Gastroesophageal sphincter (tissue), 3 donors: ENCODE measurements around the gene FKBP15.

ENCODE experiments used
- EP300 ChIP-seq: sonication (generic); formaldehyde crosslinking; IDR thresholded peaks from one replicate; pipeline ENCODE4 v1.6.1; 2017; ENCODE audit warnings: antibody characterized with exemption, mild to moderate bottlenecking
- POLR2A ChIP-seq, 2 donors: fragments of 450-650 bp; IDR thresholded peaks; one replicate each; pipeline ENCODE4 v1.6.1; 2017; ENCODE audit warnings: antibody characterized with exemption in 2 of 2, mild to moderate bottlenecking in 2 of 2, moderate library complexity in 1 of 2
- TF ChIP-seq, protein P1 (sequence below), 4 experiments: fragments of 200-600 bp in 2 of 4; fragments of 450-650 bp in 2 of 4; sonication (generic) in 1 of 4; IDR thresholded peaks; one replicate each; pipeline ENCODE4 v1.5.1; 2017 to 2019; ENCODE audit warnings: antibody characterized with exemption in 4 of 4, mild to moderate bottlenecking in 2 of 4, moderate library complexity in 2 of 4

DNA sequence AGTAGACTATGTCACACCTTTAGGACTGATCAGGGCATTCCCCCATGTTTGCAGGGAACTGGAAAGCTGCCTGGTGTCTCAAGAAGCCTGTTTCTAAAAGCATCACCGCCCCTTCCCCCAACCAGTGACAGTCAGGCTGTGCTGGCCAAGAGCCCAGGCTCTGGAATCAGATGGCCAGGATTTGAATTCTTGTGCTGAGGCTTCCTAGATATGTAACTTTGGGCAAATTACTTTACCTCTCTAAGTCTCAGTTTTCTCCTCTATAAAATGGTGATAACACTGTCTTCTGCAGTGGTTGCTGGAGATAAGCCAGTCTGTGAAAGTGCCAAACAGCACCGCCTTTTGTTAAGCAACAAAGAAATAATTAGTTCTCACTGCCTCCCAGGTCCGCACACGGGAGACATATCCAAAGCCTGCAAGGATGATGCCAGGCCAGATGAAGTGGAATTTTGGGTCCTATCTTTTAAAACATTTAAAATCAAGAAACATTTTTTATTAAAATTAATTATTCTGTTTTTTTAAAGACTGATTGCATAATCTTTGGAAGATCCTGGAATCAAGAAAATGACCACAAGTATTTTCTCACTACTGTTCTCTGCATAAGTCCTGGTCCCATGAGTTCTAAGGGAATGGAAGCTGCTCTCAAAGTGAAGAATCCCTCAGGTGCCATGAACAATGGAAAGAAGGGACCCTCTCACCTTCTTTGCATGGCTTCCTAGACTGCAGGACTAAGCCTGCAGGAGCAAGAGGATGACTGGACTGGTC, 56.4 kb downstream of the FKBP15 start:
- TF ChIP-seq, protein P1, sequence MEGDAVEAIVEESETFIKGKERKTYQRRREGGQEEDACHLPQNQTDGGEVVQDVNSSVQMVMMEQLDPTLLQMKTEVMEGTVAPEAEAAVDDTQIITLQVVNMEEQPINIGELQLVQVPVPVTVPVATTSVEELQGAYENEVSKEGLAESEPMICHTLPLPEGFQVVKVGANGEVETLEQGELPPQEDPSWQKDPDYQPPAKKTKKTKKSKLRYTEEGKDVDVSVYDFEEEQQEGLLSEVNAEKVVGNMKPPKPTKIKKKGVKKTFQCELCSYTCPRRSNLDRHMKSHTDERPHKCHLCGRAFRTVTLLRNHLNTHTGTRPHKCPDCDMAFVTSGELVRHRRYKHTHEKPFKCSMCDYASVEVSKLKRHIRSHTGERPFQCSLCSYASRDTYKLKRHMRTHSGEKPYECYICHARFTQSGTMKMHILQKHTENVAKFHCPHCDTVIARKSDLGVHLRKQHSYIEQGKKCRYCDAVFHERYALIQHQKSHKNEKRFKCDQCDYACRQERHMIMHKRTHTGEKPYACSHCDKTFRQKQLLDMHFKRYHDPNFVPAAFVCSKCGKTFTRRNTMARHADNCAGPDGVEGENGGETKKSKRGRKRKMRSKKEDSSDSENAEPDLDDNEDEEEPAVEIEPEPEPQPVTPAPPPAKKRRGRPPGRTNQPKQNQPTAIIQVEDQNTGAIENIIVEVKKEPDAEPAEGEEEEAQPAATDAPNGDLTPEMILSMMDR (IDR thresholded peaks at IDR 0.05), result no peak
- no peak for TF ChIP-seq EP300
- no peak for TF ChIP-seq POLR2A (IDR thresholded peaks at IDR 0.05)
